GM18868 (cell line): ENCODE data around the gene APOA5.
"Not testable (repeated sequence)": the region's sequence is repeated elsewhere in the genome, so short reads cannot be mapped to it uniquely, and the experiment has no call there.

Experiments used
- ATAC-seq: cut with Tn5 transposase; IDR thresholded peaks from one replicate; pipeline ENCODE4 v1.9.1; 2021; ENCODE audit warnings: mild to moderate bottlenecking, moderate library complexity; ENCODE audit not compliant: unreplicated experiment

The APOA5 gene

GRCh38 chr11:116776522-116776984, 15.1 kb downstream of the APOA5 start:
- ATAC-seq: no peak

- ATAC-seq: no peak
Measured at GRCh38 chr11:116775975-116776374, 15.7 kb downstream of the APOA5 start.

- ATAC-seq: no peak
Measured at GRCh38 chr11:116774661-116775060, 17.0 kb downstream of the APOA5 start.

- peak; percentile 16 for ATAC-seq
Measured at GRCh38 chr11:116773203-116774097, 18.2 kb downstream of the APOA5 start.

GRCh38 chr11:116772443-116773202, 19.1 kb downstream of the APOA5 start, which contains the start of gene BUD13:
BUD13 (minus strand) TSS chr11:116772987; CDS start chr11:116772964, 23 bp downstream.
- ATAC-seq: peak; percentile 84

- no peak for ATAC-seq
Measured at GRCh38 chr11:116771935-116772334, 19.7 kb downstream of the APOA5 start.

GRCh38 chr11:116762132-116762531, 29.5 kb downstream of the APOA5 start:
- ATAC-seq: no peak

GRCh38 chr11:116756044-116756443, 35.6 kb downstream of the APOA5 start:
- not testable (repeated sequence) for ATAC-seq

- no peak for ATAC-seq
Measured at GRCh38 chr11:116750070-116750718, 41.5 kb downstream of the APOA5 start.

GRCh38 chr11:116742104-116742503, 49.6 kb downstream of the APOA5 start:
- no peak for ATAC-seq

GRCh38 chr11:116740741-116741140, 50.9 kb downstream of the APOA5 start:
- ATAC-seq: no peak
